ENCODE measurements around the gene CCRL2. TPM values are rescaled to one million over a fixed set of nuclear protein-coding genes. Genes with fewer than 3 reads are reported as not detected.

CCRL2 gene
- total and polyA plus RNA-seq, 2 donors from 2014 or later, result 2.1 to 2.8 TPM

DNA sequence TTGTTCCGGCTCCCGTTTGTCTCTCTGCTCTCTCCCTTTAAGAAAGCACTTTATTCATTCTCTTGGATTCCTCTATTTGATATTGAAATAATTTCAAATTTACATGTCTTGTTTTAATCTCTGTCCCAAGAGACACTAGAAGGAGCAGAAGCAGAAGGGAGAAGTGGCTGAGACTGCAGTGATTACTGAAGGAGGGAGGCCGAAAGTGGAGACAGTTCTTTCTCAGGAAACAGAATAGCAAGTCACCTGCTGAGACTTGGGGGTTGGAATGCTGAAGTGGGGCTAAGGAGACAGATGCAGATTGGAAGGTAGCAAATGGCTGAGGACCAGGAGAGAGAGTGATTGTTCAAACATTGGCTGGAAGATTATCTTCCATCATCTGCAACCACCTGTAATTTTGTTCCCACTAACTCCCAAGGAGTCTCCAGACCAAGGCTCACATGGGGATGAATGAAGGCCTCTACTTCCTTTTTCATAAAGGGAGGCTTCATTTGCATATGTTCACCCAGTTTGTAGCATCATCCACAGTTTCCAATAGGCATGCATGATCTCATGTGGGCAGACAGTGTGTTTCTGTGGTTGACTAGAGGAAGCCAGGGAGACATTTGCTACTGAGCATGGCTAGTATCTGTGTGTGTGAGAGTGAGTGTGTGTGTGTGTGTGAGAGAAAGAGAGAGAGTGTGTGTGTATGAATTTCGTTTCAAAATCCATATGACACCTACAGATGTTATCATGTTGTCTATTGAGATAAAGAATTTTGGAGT is 33.7 kb downstream of the CCRL2 start:
- Histone ChIP-seq H3K27ac (ENCODE audit: low read depth in 2 of 2, low read length in 2 of 2) (no peak overlapping the region), H3K27me3 (ENCODE audit: control insufficient read depth, insufficient read depth, low read length) (no peaks in the 10 kb centered on the region), H3K9me3 (ENCODE audit: control insufficient read depth in 2 of 3, insufficient read depth in 1 of 3, low read length in 3 of 3) (no peaks in the 10 kb centered on the region), H3K36me3 (ENCODE audit: control insufficient read depth in 2 of 3, insufficient read depth in 3 of 3, low read length in 3 of 3) (no peaks in the 10 kb centered on the region), H3K9ac (ENCODE audit: low read length in 3 of 3) (no peak overlapping the region), H3K4me1 (ENCODE audit: control insufficient read depth in 2 of 3, insufficient read depth in 2 of 3, low read depth in 1 of 3, low read length in 3 of 3) (no peaks in the 10 kb centered on the region), H3K4me3 (ENCODE audit: low read length in 3 of 3) (no peak overlapping the region)
- FAIRE-seq (no peak), DNase-seq (no peak)
- intact Hi-C loops (cut with DNase I), result no loop called here
- TF ChIP-seq, protein P1, sequence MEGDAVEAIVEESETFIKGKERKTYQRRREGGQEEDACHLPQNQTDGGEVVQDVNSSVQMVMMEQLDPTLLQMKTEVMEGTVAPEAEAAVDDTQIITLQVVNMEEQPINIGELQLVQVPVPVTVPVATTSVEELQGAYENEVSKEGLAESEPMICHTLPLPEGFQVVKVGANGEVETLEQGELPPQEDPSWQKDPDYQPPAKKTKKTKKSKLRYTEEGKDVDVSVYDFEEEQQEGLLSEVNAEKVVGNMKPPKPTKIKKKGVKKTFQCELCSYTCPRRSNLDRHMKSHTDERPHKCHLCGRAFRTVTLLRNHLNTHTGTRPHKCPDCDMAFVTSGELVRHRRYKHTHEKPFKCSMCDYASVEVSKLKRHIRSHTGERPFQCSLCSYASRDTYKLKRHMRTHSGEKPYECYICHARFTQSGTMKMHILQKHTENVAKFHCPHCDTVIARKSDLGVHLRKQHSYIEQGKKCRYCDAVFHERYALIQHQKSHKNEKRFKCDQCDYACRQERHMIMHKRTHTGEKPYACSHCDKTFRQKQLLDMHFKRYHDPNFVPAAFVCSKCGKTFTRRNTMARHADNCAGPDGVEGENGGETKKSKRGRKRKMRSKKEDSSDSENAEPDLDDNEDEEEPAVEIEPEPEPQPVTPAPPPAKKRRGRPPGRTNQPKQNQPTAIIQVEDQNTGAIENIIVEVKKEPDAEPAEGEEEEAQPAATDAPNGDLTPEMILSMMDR (IDR thresholded peaks at IDR 0.05; ENCODE audit: borderline replicate concordance, extremely low read depth, insufficient read depth), result no peak

DNA sequence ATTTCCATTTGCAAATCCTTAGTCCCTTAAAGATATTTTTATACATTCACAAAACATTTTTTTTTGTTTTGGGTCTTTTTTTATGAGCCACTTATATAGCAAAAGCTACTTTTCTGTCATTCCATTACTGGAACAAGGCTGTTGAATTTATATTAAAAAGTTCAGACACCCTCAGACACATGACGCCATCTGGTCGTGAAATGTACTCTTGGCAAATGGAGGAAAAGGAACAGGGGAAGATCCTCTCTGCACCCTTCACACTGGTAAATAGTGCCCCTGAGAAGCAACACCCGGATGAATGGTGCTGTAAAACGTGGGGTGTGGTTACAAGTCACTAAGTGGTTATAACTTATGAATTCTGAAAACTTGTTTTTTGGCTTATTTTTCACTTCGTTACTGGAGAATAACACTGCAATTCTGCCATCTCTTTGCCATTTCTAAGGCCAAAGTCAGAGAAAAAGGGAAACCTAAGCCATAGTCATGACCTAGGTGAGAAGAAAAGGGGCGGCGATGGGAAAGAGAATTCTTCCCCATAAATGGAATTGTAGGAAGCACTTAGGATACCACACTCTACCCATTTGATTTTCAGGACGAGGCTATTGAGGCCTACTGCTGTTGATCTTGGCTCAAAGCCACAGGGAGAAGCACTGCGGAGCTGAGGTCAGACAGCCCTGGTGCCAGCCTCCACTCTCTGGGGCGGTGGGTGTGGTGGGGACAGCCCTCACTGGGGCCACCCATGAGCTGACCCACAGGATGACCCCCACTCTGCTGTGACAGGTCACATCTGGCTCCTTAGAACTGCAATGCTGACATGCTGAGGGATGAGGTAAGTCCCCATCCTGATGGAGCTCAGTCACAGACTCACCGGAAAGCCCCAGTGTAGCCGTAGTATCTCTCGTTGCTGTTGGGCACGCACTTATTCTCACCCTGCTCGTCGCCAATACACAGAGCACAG is 35.8 kb downstream of the CCRL2 start:
- TF ChIP-seq, protein P1 (IDR thresholded peaks at IDR 0.05; ENCODE audit: borderline replicate concordance, extremely low read depth, insufficient read depth), result peak; percentile 36
- FAIRE-seq, result peak; percentile 39
- intact Hi-C loops (cut with DNase I), result no loop called here

DNA sequence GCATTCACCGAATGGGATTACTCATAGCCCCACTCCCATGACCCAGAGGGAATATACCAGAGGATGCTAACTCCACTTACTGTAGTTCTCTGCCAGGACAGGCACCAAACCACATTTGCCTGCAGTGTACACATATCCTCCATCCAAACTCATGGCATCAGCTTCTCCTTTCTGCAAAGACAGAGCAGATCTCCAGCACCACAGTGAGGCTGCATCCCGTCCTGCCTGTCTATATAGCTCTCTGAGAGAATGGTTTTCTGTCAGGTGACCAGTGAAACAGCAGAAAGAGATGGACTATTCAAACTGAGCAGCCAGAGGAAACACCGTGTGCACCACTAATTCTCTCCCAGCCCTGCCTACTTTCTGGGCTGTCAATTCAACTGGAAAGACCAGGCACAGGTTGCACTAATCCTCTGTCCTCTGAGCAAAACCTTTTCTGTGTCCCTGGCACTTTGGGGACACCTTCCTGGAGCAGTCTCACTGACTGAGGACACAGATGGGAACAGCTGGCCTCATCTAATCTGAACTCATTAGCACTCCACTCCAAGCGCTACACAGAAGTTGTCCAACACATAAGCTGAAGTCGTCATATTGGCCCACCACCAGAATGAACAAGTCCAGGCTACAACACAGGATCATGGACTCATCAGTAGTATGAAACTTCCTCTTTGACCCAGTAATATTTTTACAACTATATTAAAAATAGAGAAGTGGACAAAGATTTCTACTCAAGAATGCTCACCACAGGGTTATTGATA is 40.3 kb downstream of the CCRL2 start:
- H3K4me1 ChIP-seq (ENCODE audit: control insufficient read depth in 2 of 3, insufficient read depth in 2 of 3, low read depth in 1 of 3, low read length in 3 of 3), result no peaks in the 10 kb centered on the region
- FAIRE-seq (no peak), DNase-seq (no peak)
- intact Hi-C loops (cut with DNase I), result no loop called here
- H3K4me3 ChIP-seq (ENCODE audit: low read length in 3 of 3), result no peak overlapping the region
- H3K27ac ChIP-seq (ENCODE audit: low read depth in 2 of 2, low read length in 2 of 2), result no peak overlapping the region
- H3K27me3 ChIP-seq (ENCODE audit: control insufficient read depth, insufficient read depth, low read length), result no peaks in the 10 kb centered on the region
- no peaks in the 10 kb centered on the region for H3K9me3 ChIP-seq (ENCODE audit: control insufficient read depth in 2 of 3, insufficient read depth in 1 of 3, low read length in 3 of 3)
- no peaks in the 10 kb centered on the region for H3K36me3 ChIP-seq (ENCODE audit: control insufficient read depth in 2 of 3, insufficient read depth in 3 of 3, low read length in 3 of 3)
- TF ChIP-seq, protein P1 (IDR thresholded peaks at IDR 0.05; ENCODE audit: borderline replicate concordance, extremely low read depth, insufficient read depth), result no peak
- no peak overlapping the region for H3K9ac ChIP-seq (ENCODE audit: low read length in 3 of 3)

More for the DNA sequence above, 35.8 kb downstream of the CCRL2 start:
- no peaks in the 10 kb centered on the region for H3K36me3 ChIP-seq (ENCODE audit: control insufficient read depth in 2 of 3, insufficient read depth in 3 of 3, low read length in 3 of 3)
- H3K27me3 ChIP-seq (ENCODE audit: control insufficient read depth, insufficient read depth, low read length), result no peaks in the 10 kb centered on the region
- no peaks in the 10 kb centered on the region for H3K4me1 ChIP-seq (ENCODE audit: control insufficient read depth in 2 of 3, insufficient read depth in 2 of 3, low read depth in 1 of 3, low read length in 3 of 3)
- H3K9ac ChIP-seq (ENCODE audit: low read length in 3 of 3), result no peak overlapping the region
- no peak overlapping the region for H3K4me3 ChIP-seq (ENCODE audit: low read length in 3 of 3)
- no peak overlapping the region for H3K27ac ChIP-seq (ENCODE audit: low read depth in 2 of 2, low read length in 2 of 2)
- no peaks in the 10 kb centered on the region for H3K9me3 ChIP-seq (ENCODE audit: control insufficient read depth in 2 of 3, insufficient read depth in 1 of 3, low read length in 3 of 3)
- peak in 1 of 5 donors; percentile 70 for DNase-seq

Data from kidney (tissue), 14 donors.